Measurements from ENCODE around the gene OCA2. TPM values are rescaled to one million over a fixed set of nuclear protein-coding genes. Genes with fewer than 3 reads are reported as not detected.

OCA2 gene
- total RNA-seq, 1 donor from 2014 or later = 2.8 TPM

GRCh38 chr15:27863000-27863399 lies 236.1 kb downstream of the OCA2 start:
- Mint-ChIP-seq H3K4me3 (no peak overlapping the region), H3K4me1 (ENCODE audit: unreplicated experiment) (no peaks in the 10 kb centered on the region), H3K9me3 (peaks cover 11% of the 10 kb centered on the region), H3K36me3 (no peaks in the 10 kb centered on the region), H3K27me3 (peaks cover 7% of the 10 kb centered on the region), H3K27ac (no peak overlapping the region)
- TF ChIP-seq CTCF (conservative IDR thresholded peaks at IDR 0.05) = no peak
- no peak for DNase-seq (ENCODE audit: extremely low spot score, unreplicated experiment)

- no peak overlapping the region for H3K27ac Mint-ChIP-seq
- no peaks in the 10 kb centered on the region for H3K36me3 Mint-ChIP-seq
Measured at GRCh38 chr15:27861171-27861570, 237.9 kb downstream of the OCA2 start.

GRCh38 chr15:27855137-27855536 lies 244.0 kb downstream of the OCA2 start:
- no peak for TF ChIP-seq CTCF (conservative IDR thresholded peaks at IDR 0.05)
- Mint-ChIP-seq H3K4me3 (no peak overlapping the region), H3K27me3 (peaks cover 5% of the 10 kb centered on the region), H3K9me3 (no peaks in the 10 kb centered on the region), H3K36me3 (no peaks in the 10 kb centered on the region), H3K4me1 (ENCODE audit: unreplicated experiment) (no peaks in the 10 kb centered on the region), H3K27ac (no peak overlapping the region)
- no peak for DNase-seq (ENCODE audit: extremely low spot score, unreplicated experiment)

More at GRCh38 chr15:27861171-27861570, 237.9 kb downstream of the OCA2 start:
- Mint-ChIP-seq H3K27me3 (peaks cover 7% of the 10 kb centered on the region), H3K4me3 (no peak overlapping the region), H3K9me3 (peaks cover 11% of the 10 kb centered on the region), H3K4me1 (ENCODE audit: unreplicated experiment) (no peaks in the 10 kb centered on the region)
- TF ChIP-seq CTCF (conservative IDR thresholded peaks at IDR 0.05) = no peak
- no peak for DNase-seq (ENCODE audit: extremely low spot score, unreplicated experiment)

GRCh38 chr15:27854601-27855000 lies 244.5 kb downstream of the OCA2 start:
- H3K27ac Mint-ChIP-seq = no peak overlapping the region
- peaks cover 5% of the 10 kb centered on the region for H3K27me3 Mint-ChIP-seq
- no peak for TF ChIP-seq CTCF (conservative IDR thresholded peaks at IDR 0.05)
- no peaks in the 10 kb centered on the region for H3K9me3 Mint-ChIP-seq
- H3K4me1 Mint-ChIP-seq (ENCODE audit: unreplicated experiment) = no peaks in the 10 kb centered on the region
- DNase-seq (ENCODE audit: extremely low spot score, unreplicated experiment) = no peak
- no peaks in the 10 kb centered on the region for H3K36me3 Mint-ChIP-seq
- H3K4me3 Mint-ChIP-seq = no peak overlapping the region

- H3K27me3 Mint-ChIP-seq = peaks cover 8% of the 10 kb centered on the region
- no peak overlapping the region for H3K27ac Mint-ChIP-seq
- H3K4me3 Mint-ChIP-seq = no peak overlapping the region
- DNase-seq (ENCODE audit: extremely low spot score, unreplicated experiment) = no peak
- TF ChIP-seq CTCF (conservative IDR thresholded peaks at IDR 0.05) = no peak
- H3K9me3 Mint-ChIP-seq = no peaks in the 10 kb centered on the region
- no peaks in the 10 kb centered on the region for H3K36me3 Mint-ChIP-seq
- no peaks in the 10 kb centered on the region for H3K4me1 Mint-ChIP-seq (ENCODE audit: unreplicated experiment)
Measured at GRCh38 chr15:27853624-27854455, 245.3 kb downstream of the OCA2 start.

Data from type B pancreatic cell (in vitro differentiated cells).